WTC11 (cell line): ENCODE results near the gene ALOX12B.

ENCODE experiments used
- ATF1 ChIP-seq: sonication (generic); formaldehyde crosslinking; IDR thresholded peaks from 2 replicates; pipeline ENCODE4 v1.8.1; 2023; ENCODE audit warnings: mild to moderate bottlenecking, moderate library complexity, missing genetic modification reagents
- ESRRA ChIP-seq: sonication (generic); formaldehyde crosslinking; IDR thresholded peaks from 2 replicates; pipeline ENCODE4 v1.8.1; 2022; ENCODE audit warnings: mild to moderate bottlenecking, missing genetic modification reagents, borderline replicate concordance
- FOXP1 ChIP-seq: sonication (generic); formaldehyde crosslinking; IDR thresholded peaks from 2 replicates; pipeline ENCODE4 v1.8.0; 2022; ENCODE audit warnings: missing genetic modification reagents, mild to moderate bottlenecking, moderate library complexity, borderline replicate concordance
- GRHL2 ChIP-seq: fragments of 250-450 bp; sonication (Bioruptor Pico); IDR thresholded peaks from 2 replicates; pipeline ENCODE4 v1.8.0; 2022; ENCODE audit warnings: mild to moderate bottlenecking, moderate library complexity; ENCODE audit not compliant: insufficient replicate concordance, severe bottlenecking
- JUN ChIP-seq: sonication (generic); formaldehyde crosslinking; IDR thresholded peaks from 2 replicates; pipeline ENCODE4 v1.8.0; 2023; ENCODE audit warnings: mild to moderate bottlenecking, missing genetic modification reagents
- NFATC4 ChIP-seq: fragments of 250-450 bp; sonication (Bioruptor Pico); IDR thresholded peaks from 2 replicates; pipeline ENCODE4 v1.9.0; 2021; ENCODE audit warnings: mild to moderate bottlenecking
- TP53 ChIP-seq: sonication (generic); formaldehyde crosslinking; IDR thresholded peaks from 2 replicates; pipeline ENCODE4 v1.8.1; 2023; ENCODE audit warnings: mild to moderate bottlenecking, missing genetic modification reagents
- ZNF416 ChIP-seq: fragments of 250-450 bp; sonication (Bioruptor Pico); IDR thresholded peaks from 2 replicates; pipeline ENCODE4 v1.9.0; 2021; ENCODE audit warnings: mild to moderate bottlenecking, inconsistent platforms
- TF ChIP-seq, protein P1 (sequence below): fragments of 200-600 bp; IDR thresholded peaks from 2 replicates; pipeline ENCODE4 v1.8.0; 2022; ENCODE audit warnings: antibody characterized with exemption
- TF ChIP-seq, protein P2 (sequence below): sonication (generic); formaldehyde crosslinking; IDR thresholded peaks from 2 replicates; pipeline ENCODE4 v1.8.1; 2023; ENCODE audit warnings: mild to moderate bottlenecking, missing genetic modification reagents
- TF ChIP-seq, protein P3 (sequence below): sonication (generic); formaldehyde crosslinking; IDR thresholded peaks from 2 replicates; pipeline ENCODE4 v1.8.1; 2023; ENCODE audit warnings: mild to moderate bottlenecking, missing genetic modification reagents, moderate library complexity
- TF ChIP-seq, protein P4 (sequence below): sonication (generic); formaldehyde crosslinking; conservative IDR thresholded peaks from 2 replicates; pipeline ENCODE4 v1.8.1; 2022; ENCODE audit warnings: mild to moderate bottlenecking, missing genetic modification reagents
- TF ChIP-seq, protein P5 (sequence below): fragments of 250-450 bp; sonication (Bioruptor Pico); conservative IDR thresholded peaks from 2 replicates; pipeline ENCODE4 v1.9.0; 2021; ENCODE audit warnings: mild to moderate bottlenecking

DNA sequence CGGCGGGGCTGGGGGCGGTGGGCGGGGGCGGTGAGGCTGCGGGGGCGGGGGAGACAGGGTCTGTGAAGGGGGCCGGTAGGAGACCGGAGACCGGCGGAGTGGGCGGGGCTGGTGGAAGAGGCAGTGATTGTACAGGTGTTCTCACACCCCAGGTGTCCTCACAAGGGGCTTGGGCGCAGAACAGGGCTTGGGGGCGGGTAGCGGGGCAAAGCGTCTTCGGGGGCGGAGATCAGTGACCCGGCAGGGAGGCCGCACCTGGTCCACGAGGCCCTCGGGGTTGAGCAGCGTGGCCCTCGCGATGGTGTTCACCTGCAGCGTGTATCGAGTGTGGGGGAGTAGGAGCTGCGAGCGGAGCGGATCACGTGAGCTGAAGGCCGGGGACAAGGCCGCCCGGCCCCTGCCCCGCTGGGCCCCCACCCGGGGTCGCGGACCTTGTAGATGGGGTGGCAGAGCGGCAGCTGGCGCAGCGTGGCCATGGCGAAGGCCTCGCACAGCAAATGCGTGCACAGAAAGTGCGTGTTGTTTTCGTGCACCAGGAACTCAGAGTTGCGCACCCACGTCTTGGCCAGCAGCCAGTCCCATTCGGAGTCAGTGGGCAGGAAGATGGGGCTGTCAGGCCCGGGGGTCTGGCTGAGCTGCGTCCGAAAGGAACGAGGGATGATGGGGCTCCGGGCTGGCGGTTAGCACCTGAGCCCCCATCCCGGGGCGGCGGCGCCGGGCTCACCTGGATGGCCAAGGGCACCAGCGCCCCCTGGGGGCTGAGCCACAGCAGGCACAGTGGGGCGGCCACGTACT, 22.3 kb upstream of the ALOX12B start:
- TF ChIP-seq, protein P1, sequence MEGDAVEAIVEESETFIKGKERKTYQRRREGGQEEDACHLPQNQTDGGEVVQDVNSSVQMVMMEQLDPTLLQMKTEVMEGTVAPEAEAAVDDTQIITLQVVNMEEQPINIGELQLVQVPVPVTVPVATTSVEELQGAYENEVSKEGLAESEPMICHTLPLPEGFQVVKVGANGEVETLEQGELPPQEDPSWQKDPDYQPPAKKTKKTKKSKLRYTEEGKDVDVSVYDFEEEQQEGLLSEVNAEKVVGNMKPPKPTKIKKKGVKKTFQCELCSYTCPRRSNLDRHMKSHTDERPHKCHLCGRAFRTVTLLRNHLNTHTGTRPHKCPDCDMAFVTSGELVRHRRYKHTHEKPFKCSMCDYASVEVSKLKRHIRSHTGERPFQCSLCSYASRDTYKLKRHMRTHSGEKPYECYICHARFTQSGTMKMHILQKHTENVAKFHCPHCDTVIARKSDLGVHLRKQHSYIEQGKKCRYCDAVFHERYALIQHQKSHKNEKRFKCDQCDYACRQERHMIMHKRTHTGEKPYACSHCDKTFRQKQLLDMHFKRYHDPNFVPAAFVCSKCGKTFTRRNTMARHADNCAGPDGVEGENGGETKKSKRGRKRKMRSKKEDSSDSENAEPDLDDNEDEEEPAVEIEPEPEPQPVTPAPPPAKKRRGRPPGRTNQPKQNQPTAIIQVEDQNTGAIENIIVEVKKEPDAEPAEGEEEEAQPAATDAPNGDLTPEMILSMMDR: peak; percentile 85
- TF ChIP-seq ZNF416 (CRISPR knock-in tag) (no peak), JUN (CRISPR knock-in tag) (no peak), NFATC4 (CRISPR knock-in tag) (no peak), TP53 (no peak; the same call in 1 of the 2 replicates), GRHL2 (no peak), ATF1 (CRISPR knock-in tag) (no peak), FOXP1 (CRISPR knock-in tag) (peak; percentile 94), ESRRA (CRISPR knock-in tag) (no peak)
- TF ChIP-seq, protein P2, sequence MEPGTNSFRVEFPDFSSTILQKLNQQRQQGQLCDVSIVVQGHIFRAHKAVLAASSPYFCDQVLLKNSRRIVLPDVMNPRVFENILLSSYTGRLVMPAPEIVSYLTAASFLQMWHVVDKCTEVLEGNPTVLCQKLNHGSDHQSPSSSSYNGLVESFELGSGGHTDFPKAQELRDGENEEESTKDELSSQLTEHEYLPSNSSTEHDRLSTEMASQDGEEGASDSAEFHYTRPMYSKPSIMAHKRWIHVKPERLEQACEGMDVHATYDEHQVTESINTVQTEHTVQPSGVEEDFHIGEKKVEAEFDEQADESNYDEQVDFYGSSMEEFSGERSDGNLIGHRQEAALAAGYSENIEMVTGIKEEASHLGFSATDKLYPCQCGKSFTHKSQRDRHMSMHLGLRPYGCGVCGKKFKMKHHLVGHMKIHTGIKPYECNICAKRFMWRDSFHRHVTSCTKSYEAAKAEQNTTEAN (CRISPR knock-in tag): 0 out of 2 replicates have a peak, but pooled peaks have one; percentile 68
- TF ChIP-seq, protein P3, sequence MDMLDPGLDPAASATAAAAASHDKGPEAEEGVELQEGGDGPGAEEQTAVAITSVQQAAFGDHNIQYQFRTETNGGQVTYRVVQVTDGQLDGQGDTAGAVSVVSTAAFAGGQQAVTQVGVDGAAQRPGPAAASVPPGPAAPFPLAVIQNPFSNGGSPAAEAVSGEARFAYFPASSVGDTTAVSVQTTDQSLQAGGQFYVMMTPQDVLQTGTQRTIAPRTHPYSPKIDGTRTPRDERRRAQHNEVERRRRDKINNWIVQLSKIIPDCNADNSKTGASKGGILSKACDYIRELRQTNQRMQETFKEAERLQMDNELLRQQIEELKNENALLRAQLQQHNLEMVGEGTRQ (CRISPR knock-in tag): peak; percentile 86
- TF ChIP-seq, protein P4, sequence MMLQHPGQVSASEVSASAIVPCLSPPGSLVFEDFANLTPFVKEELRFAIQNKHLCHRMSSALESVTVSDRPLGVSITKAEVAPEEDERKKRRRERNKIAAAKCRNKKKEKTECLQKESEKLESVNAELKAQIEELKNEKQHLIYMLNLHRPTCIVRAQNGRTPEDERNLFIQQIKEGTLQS: no peak
- TF ChIP-seq, protein P5, sequence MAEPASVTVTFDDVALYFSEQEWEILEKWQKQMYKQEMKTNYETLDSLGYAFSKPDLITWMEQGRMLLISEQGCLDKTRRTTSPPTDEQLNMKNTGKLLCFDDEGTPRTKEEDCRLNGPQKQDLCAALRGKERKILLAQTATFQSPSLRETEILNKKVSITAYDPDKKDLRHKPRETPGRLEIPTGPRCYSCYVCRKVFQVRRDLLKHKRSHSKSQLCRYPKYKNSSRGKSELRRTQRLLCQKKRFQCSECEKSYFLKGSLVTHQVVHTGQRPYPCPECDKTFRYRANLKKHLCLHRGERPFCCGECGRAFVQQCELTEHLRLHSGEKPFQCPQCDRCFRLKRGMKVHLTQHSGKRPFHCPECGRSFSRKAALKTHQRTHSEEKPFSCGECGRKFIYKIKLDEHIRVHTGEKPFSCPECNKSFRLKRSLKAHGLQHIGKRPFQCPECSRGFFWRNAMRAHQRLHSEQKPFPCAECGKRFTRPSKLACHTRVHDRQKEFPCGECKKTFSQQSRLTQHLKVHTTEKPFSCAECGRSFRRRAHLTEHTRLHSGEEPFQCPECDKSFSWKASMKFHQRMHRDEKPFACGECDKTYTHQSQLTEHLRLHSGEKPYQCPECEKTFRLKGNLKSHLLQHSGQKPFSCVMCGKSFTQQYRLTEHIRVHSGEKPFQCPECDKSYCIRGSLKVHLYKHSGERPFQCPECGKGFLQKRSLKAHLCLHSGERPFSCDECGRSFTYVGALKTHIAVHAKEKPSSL (CRISPR knock-in tag): no peak
